HG03175 (cell line): ENCODE results near the gene ICAM1.

Experiments
- ATAC-seq: cut with Tn5 transposase; IDR thresholded peaks from one replicate; pipeline ENCODE4 v1.9.1; 2021; ENCODE audit warnings: mild to moderate bottlenecking, moderate library complexity; ENCODE audit not compliant: unreplicated experiment

ICAM1 gene

GRCh38 chr19:10292789-10293636 lies 22.1 kb downstream of the ICAM1 start:
- ATAC-seq, result no peak

DNA sequence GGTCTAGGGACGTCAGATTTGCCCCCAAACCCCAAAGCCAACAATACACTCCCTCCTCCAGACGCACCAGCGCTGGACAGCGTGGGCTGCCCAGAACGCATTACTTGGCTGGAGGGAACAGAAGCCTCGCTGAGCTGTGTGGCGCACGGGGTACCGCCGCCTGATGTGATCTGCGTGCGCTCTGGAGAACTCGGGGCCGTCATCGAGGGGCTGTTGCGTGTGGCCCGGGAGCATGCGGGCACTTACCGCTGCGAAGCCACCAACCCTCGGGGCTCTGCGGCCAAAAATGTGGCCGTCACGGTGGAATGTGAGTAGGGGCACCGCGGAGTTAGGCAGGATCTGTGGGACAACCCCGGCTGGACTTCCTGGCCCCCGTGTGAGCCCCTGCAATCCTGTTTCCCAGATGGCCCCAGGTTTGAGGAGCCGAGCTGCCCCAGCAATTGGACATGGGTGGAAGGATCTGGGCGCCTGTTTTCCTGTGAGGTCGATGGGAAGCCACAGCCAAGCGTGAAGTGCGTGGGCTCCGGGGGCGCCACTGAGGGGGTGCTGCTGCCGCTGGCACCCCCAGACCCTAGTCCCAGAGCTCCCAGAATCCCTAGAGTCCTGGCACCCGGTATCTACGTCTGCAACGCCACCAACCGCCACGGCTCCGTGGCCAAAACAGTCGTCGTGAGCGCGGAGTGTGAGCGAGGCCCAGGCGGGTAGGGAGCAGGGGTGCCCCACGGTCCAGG lies 22.9 kb downstream of the ICAM1 start:
- no peak for ATAC-seq

- no peak for ATAC-seq
Observed at GRCh38 chr19:10294368-10294697, 23.4 kb downstream of the ICAM1 start.

GRCh38 chr19:10295305-10295846 lies 24.5 kb downstream of the ICAM1 start:
- ATAC-seq, result no peak

DNA sequence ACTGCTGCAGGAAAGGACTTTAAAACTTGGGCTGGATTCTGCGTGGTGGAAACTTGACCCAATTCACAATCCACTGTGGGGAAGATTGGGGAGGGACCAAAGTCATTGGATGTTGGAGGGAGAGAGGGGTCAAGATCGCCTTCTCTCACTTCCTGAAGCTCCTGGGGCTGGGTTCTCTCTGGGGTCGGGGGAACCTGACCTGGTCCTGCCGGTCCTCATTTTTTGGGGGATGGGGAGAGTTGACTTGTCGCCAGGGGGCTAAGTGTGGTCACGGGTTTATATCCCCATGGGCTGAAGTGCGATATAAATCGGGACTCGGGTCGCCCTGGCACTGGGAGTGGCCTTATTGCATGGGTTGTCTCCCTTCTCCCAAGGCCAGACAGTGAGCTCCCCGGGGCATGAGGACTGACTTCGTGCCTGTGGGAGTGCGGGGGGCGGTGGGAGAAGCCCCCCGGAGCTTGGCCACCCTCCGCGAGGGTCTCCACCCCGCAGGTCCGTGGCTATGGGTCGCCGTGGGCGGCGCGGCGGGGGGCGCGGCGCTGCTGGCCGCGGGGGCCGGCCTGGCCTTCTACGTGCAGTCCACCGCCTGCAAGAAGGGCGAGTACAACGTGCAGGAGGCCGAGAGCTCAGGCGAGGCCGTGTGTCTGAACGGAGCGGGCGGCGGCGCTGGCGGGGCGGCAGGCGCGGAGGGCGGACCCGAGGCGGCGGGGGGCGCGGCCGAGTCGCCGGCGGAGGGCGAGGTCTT lies 25.1 kb downstream of the ICAM1 start:
- no peak for ATAC-seq

- no peak for ATAC-seq
Observed at GRCh38 chr19:10299545-10300458, 28.9 kb downstream of the ICAM1 start.

DNA sequence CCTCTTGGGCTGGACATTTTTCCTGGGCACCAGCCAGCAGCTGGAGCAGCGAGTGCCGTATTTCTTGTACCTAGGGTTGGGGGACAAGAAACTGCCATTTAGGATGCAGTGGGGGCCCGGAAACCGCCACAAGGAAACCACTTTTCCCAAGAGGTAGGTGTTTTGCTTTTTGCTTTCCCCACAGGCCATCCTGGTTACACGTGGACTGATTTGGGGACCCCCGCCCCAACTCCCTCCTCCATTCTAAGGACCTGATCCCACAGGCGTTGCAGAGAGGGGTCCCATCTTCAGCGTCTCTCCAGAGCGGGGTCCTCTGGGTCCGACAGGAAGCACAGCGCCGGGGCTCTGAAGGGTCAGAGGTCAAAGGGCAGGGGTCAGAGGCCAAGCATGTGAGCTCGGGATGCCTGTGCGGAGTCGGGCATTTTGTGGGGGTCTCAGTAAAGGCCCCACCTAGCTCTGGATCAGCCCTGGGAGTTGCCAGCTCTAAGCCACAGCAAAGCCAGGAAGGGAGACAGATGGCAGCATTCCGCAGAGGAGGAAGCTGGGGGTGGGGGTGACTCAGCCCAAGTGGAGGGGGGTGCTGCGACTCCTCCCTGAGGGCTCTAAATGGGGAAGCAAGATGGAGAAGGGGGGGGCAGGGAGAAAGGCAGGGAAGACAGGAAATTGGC lies 34.4 kb downstream of the ICAM1 start:
- ATAC-seq, result no peak

DNA sequence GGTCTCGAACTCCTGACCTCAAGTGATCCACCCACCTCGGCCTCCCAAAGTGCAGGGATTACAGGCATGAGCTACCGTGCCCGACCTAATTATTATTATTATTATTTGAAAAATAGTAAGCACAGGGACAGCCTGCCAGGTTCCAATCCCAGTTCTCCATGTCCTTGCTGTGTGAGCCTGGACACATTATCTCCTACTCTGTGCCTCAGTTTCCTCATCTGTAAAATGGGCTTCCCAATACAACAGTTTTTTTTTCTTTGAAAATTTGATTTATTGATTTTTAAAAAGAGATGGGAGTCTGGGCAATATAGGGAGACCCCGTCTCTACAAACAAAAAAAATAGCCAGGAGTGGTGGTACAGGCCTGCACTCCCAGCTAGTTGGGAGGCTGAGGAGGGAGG lies 35.4 kb downstream of the ICAM1 start:
- no peak for ATAC-seq

- no peak for ATAC-seq
Observed at GRCh38 chr19:10309423-10309822, 38.5 kb downstream of the ICAM1 start, which contains the start of gene ZGLP1. Gene ZGLP1, minus strand, starts transcription at chr19:10309815.

DNA sequence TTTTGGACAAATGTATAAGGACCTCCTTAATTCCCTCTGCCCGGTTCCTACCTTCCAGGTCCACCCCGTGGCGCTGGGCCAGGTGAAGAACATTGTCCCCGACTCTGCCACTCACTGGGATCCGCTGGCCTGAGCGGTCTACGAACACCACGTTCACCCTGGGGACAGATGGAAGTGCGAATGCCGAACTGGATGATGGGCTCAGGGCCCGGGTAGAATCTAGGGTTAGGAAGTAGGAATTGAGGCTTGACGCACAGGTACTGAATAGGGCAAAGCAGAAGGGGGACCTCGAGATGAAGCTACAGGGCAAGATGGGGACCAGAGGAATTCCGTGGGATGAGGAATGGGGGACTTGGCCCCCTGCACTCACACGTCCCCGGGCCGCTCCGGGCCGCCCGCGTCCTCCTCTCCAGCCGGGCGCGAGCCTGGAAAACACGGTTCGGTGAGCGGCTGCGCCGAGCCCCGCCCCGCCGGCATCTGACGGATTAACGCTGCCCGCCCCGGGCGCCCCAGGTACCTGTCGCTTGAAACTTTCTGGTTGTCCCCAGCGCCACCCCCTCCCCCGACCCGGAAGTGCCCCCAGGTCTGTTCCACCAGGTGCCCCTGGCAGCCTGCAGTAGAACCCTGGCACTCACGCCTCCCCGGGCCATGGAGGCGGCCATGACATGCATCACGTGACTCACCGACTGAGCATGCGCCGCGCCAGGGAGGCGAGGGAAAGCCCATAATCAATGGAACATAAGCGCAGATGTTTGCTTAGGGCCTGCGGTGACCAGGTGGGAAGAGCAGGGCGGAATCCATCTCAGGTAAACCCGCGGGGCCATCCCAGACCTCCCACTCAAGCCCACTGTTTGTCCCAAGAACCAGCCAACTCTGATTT lies 44.7 kb downstream of the ICAM1 start, which contains the start of gene FDX2:
Gene FDX2 (minus strand): TSS at position 681 of the 880 bp plus-strand sequence. CDS start 19 bp downstream, at position 662.
- ATAC-seq, result peak; percentile 77

DNA sequence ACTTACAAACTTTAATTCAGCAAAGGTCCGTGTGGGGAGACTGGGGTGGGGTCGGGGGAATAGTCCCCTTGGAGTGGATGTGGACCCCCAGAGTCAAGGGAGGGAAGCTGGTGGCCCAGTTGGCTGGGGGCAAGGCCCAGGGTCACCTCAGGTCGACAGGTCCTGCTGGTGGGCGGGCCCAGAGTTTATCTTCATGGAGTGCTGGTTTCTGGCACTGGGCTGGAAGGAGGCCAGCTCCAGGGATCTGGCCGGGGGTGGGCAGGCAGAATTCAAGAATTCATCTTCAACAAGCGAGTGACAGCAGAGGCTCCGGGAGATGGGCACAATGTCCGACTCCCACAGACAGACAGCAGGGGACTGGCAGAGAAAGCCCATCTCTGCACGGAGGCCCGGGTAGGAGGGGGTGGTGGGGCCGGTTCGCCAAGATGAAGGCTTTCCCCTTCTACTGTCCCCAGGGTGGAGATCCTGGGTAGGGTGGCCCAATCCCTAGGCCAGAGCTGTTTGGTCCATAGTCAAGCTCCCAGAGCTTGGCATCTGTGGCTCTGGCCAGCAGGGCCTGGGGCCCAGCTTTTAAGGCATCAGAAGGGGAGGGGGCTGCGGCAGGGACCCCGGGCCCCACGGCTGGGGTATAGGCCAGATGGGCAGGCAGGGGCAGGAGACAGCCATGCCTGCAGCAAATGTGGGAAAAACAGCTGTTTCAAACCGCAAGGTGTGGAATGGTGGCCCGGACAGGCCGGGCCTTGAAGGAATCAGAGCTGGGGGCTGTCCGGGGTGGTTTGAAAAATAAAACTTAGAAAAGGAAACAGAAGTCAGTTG lies 45.5 kb downstream of the ICAM1 start:
- no peak for ATAC-seq

GRCh38 chr19:10317045-10317856 lies 46.3 kb downstream of the ICAM1 start:
- no peak for ATAC-seq

- no peak for ATAC-seq
Observed at GRCh38 chr19:10317857-10318462, 47.0 kb downstream of the ICAM1 start.

- ATAC-seq, result no peak
Observed at GRCh38 chr19:10318807-10319682, 48.1 kb downstream of the ICAM1 start.

DNA sequence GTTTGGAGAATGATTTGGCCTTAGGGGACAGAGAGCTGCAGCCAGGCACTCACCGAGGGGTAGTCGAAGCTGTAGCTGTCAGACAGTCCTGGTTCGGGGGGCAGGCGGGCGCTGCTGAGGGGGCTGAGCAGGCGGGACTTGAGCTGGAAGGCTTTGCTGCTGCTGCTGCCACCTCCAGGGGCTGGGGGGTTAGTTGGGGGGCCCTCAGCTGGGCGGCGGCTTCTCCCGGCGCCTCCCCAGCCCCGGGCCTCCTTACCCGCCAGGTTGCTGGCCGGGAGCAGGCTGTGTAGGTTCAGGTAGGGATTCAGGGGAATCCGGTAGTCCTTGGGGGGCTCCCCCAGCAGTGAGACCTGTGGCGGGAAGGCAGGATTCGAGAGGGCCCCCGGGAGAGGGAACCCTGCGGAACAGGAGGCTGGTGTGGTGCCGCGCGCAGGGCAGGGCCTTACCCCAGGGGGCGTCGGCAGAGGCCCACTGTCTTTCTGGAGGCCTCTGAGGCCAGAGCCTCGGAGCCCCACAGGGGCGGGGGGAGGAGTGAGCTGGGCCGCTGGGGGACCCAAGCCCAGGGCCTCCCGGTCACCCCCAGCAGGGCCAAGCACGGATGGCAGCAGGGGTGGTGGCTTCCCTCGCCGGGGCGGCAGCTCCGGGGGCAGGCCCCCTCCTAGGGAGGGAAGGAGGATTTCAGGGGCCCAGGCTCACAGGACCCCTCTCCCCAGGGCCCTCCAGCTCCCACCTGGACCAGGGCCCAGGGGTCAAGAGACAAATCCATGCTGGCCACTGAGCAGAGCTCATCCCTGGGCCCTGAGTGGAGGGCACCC lies 49.9 kb downstream of the ICAM1 start:
- ATAC-seq, result no peak
